Choroid plexus epithelial cell (primary cell): ENCODE results near the gene KLHL29.
A peak's percentile ranks its signal among the peaks of the same experiment; 100 is the strongest.

Experiments used
- DNase-seq: peaks from one replicate; pipeline ENCODE4 v3.0.0-alpha.2; 2010; ENCODE audit warnings: low read depth
- H3K4me3 ChIP-seq: 2 replicates; pipeline ENCODE4 v1.5.1; 2011; ENCODE audit warnings: low read depth, mild to moderate bottlenecking, control low read depth, low read length, moderate library complexity
- TF ChIP-seq, protein P1 (sequence below): conservative IDR thresholded peaks from 2 replicates; pipeline ENCODE4 v1.5.1; 2011; ENCODE audit warnings: low read depth, mild to moderate bottlenecking, control low read depth, inconsistent platforms, low read length, moderate library complexity

KLHL29 gene

DNA sequence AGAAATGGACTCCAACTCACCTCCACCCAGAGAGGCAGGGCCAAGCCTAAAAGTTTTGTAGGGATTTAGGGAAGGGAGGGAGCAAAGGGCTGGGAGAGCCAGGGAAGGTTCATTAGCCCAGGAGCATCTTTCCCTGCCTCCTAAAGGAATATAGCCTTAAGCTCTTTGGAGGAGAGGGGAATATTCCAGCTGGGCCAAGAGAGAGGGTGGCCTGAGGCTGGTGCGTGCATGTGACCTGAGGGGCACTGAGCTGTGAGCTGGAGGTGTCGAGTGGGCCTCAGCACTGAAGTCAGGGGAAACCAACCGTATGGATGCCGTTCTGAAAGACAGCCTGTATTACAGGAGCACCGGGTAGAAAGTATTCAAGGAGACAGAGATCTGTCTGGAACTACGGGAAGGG, 112.6 kb downstream of the KLHL29 start:
- no peak overlapping the region for H3K4me3 ChIP-seq
- DNase-seq = no peak
- TF ChIP-seq, protein P1, sequence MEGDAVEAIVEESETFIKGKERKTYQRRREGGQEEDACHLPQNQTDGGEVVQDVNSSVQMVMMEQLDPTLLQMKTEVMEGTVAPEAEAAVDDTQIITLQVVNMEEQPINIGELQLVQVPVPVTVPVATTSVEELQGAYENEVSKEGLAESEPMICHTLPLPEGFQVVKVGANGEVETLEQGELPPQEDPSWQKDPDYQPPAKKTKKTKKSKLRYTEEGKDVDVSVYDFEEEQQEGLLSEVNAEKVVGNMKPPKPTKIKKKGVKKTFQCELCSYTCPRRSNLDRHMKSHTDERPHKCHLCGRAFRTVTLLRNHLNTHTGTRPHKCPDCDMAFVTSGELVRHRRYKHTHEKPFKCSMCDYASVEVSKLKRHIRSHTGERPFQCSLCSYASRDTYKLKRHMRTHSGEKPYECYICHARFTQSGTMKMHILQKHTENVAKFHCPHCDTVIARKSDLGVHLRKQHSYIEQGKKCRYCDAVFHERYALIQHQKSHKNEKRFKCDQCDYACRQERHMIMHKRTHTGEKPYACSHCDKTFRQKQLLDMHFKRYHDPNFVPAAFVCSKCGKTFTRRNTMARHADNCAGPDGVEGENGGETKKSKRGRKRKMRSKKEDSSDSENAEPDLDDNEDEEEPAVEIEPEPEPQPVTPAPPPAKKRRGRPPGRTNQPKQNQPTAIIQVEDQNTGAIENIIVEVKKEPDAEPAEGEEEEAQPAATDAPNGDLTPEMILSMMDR = no peak

DNA sequence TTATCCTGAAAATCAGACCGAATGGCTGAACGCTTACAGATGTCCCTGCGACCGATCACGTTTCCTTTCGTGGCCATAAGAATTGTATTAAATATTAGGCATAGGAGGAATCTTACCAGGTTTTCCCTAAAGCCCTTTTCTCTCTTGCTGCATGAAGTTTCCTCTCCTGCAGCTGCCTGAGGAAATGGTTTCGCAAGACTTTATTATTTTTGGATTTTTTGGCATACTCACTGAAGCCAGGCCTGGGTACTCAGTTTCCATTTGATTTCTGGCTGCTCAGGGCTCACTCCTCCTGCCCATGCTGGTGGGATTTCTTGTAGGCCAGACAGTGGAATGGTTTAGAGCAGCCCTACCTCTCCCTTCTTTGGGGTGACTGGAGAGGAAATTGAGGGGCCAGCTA, 114.0 kb downstream of the KLHL29 start:
- H3K4me3 ChIP-seq = no peak overlapping the region
- peak; percentile 47 for DNase-seq
- TF ChIP-seq, protein P1 = no peak

DNA sequence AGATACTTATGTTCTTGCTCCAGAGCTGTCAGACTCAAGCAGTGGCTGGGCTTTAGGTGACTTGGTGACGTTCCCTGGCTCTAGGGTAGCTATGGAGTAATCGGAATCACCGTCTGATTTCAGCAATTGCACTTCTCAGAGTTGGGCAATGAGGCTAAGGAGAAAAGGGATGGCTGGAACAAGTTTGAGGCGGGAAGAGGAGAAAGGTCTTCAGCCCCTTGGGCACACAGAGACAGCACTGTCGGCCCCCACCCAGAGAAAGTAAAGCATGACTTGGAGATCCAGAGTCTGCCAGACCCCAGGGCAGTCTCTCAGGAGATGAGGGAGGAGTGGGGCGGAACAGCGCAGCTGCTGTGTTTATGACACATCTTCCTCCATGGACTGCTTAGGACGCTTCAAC, 114.5 kb downstream of the KLHL29 start:
- no peak for DNase-seq
- H3K4me3 ChIP-seq = no peak overlapping the region
- TF ChIP-seq, protein P1 = no peak

DNA sequence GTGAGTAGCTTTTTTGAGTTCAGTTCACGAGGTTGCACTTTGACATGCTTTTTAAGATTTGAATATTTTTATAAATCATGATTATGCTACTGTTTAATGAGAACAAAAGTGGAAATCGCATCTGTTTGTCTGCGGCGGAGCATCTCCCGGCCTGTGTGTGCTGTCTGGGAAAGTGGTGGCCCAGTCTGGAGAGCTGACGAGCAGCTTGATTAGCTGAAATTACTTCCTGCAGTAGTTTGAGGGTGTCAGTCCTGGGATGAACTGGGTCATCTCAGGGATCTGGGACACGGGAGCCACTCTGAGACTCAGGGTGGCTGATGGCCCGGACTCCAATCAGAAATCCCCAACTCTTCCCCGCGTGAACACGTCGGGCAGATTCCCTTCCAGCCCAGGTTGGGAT, 115.9 kb downstream of the KLHL29 start:
- no peak for DNase-seq
- TF ChIP-seq, protein P1 = no peak
- no peak overlapping the region for H3K4me3 ChIP-seq

DNA sequence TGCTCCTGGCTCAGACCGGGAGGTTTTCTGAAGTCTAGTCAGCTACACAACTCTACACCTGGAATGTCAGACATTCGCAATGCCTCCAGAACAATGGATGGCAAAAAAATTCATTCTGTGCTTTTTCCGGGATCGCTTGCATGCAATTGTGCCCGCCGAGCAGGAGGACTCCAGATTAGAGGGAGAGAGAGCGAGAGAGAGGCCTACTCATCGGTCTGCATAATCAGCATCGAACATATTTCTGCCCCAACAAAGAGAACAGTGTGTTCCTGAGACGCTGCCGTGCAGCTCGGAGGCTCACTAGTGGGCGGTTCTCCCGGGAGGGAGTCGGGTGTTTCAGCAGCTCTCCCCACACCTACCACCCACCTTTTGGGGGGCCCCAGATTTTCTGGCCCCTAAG, 117.1 kb downstream of the KLHL29 start:
- no peak overlapping the region for H3K4me3 ChIP-seq
- TF ChIP-seq, protein P1 = no peak
- peak; percentile 24 for DNase-seq

DNA sequence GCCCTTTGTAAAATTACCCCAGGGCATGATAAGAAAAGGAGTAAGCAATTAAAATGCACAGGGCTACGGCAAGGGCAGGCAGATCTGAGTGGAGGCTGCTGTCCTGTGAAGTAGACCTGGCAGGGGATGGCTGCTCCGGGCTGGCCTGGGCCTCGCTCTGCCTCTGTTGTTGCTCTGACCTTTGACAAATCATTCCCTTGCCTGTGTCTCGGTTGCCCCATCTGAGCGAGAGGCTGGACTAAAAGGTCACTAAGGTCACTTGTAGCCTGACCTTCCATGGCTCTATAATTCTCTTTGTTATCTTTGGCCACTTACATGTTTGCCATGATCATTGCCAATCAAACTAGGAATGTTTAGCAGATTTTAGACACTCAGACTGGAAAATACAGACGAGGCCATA, 118.1 kb downstream of the KLHL29 start:
- TF ChIP-seq, protein P1 = no peak
- DNase-seq = no peak
- no peak overlapping the region for H3K4me3 ChIP-seq

DNA sequence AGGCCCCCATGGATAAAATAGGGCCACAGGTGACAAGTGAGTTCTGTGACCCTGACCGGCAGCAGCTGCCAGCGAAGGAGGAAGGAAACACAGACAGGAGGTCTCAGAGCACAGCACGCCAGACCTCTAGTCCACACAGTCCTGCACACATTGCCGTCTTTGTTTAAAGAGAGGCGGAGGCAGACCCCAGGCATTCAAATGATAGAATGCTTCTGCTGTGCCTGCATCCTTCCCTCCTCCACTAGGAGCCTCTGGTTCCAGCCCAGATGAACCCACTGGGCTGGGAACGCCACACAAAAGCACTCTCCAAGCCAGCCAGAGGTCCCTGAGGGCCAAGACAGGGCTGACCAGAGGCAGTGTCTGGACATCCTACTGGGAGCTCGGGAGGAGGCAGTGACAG, 118.7 kb downstream of the KLHL29 start:
- TF ChIP-seq, protein P1 = no peak
- no peak for DNase-seq
- H3K4me3 ChIP-seq = no peak overlapping the region
